Smooth muscle cell (in vitro differentiated cells): ENCODE results near the gene RAB3C. TPM values are rescaled to one million over a fixed set of nuclear protein-coding genes. Genes with fewer than 3 reads are reported as not detected.

Experiments used
- DNase-seq: peaks from one replicate; lab custom pipeline; 2025; ENCODE audit not compliant: unreplicated experiment; lab: John Stamatoyannopoulos, UW
- H2AFZ ChIP-seq: fragments of 200-600 bp; sonication (generic); 2 replicates; pipeline ENCODE4 v1.6.0; 2016; ENCODE audit warnings: antibody characterized with exemption, low read depth, mild to moderate bottlenecking
- H3F3A ChIP-seq: fragments of 200-600 bp; sonication (generic); 2 replicates; pipeline ENCODE4 v1.6.0; 2017; ENCODE audit warnings: antibody characterized with exemption, low read depth
- H3K27ac ChIP-seq: fragments of 200-600 bp; sonication (generic); 2 replicates; pipeline ENCODE4 v1.5.1; 2016; ENCODE audit warnings: low read depth, mild to moderate bottlenecking
- H3K27me3 ChIP-seq: fragments of 200-600 bp; sonication (generic); 2 replicates; pipeline ENCODE4 v1.6.1; 2016; ENCODE audit warnings: low read depth, mild to moderate bottlenecking
- H3K36me3 ChIP-seq: fragments of 200-600 bp; sonication (generic); 2 replicates; pipeline ENCODE4 v1.5.1; 2016; ENCODE audit warnings: low read depth
- H3K4me1 ChIP-seq: fragments of 200-600 bp; sonication (generic); 2 replicates; pipeline ENCODE4 v1.5.1; 2016; ENCODE audit warnings: low read depth
- H3K4me2 ChIP-seq: fragments of 200-600 bp; sonication (generic); 2 replicates; pipeline ENCODE4 v1.6.0; 2016; ENCODE audit warnings: mild to moderate bottlenecking
- H3K4me3 ChIP-seq: fragments of 200-600 bp; sonication (generic); 2 replicates; pipeline ENCODE4 v1.5.1; 2016; ENCODE audit warnings: mild to moderate bottlenecking
- H3K79me2 ChIP-seq: fragments of 200-600 bp; sonication (generic); 2 replicates; pipeline ENCODE4 v1.6.0; 2016; ENCODE audit warnings: low read depth, mild to moderate bottlenecking
- H3K9ac ChIP-seq: fragments of 200-600 bp; sonication (generic); 2 replicates; pipeline ENCODE4 v1.6.0; 2016; ENCODE audit warnings: low read depth
- H3K9me3 ChIP-seq: fragments of 200-600 bp; sonication (generic); replicated peaks from 2 replicates; pipeline ENCODE4 v1.5.1; 2016; ENCODE audit warnings: low read depth
- H4K20me1 ChIP-seq: fragments of 200-600 bp; sonication (generic); 2 replicates; pipeline ENCODE4 v1.6.0; 2016; ENCODE audit warnings: low read depth
- CTCF ChIP-seq: fragments of 200-600 bp; sonication (generic); IDR thresholded peaks from 2 replicates; pipeline ENCODE4 v1.5.1; 2017; ENCODE audit warnings: borderline replicate concordance, mild to moderate bottlenecking, antibody characterized with exemption; ENCODE audit not compliant: insufficient read depth, poor library complexity, severe bottlenecking
- WGBS: methylation state at CpG from one replicate; pipeline ENCODE4 v1.1.7; 2016; ENCODE audit warnings: low lambda C conversion rate; 5-methylcytosine and 5-hydroxymethylcytosine counted together
- polyA plus RNA-seq: library from polyadenylated mRNA; unstranded; fragments of >200 nt; fragmentation: Nextera tagmentation; extraction: Ambion mirVana; gene quantifications from 2 replicates; pipeline ENCODE4 v1.2.1, GENCODE V29; 2016
- total RNA-seq: library from RNA; depleted of rRNA; stranded (reverse); fragments of >200 nt; gene quantifications from 2 replicates; pipeline ENCODE4 v1.2.3, GENCODE V29; 2014

RAB3C gene
- total and polyA plus RNA-seq, 2 experiments from 2014 or later: 0.10 to 1.1 TPM

GRCh38 chr5:58737671-58738070 is 154.8 kb downstream of the RAB3C start:
- Histone ChIP-seq H4K20me1 (no peaks in the 10 kb centered on the region), H3K27ac (no peak overlapping the region), H2AFZ (no peak overlapping the region), H3K9ac (no peak overlapping the region), H3K4me1 (peaks cover 9% of the 10 kb centered on the region), H3K27me3 (no peaks in the 10 kb centered on the region), H3K4me3 (no peak overlapping the region), H3K36me3 (no peaks in the 10 kb centered on the region), H3K79me2 (no peaks in the 10 kb centered on the region), H3K4me2 (no peak overlapping the region), H3F3A (no peaks in the 10 kb centered on the region), H3K9me3 (no peaks in the 10 kb centered on the region)
- no peak for TF ChIP-seq CTCF
- no peak for DNase-seq

GRCh38 chr5:58738336-58738735 is 155.5 kb downstream of the RAB3C start:
- Histone ChIP-seq H3K9me3 (no peaks in the 10 kb centered on the region), H2AFZ (no peak overlapping the region), H3K9ac (no peak overlapping the region), H4K20me1 (no peaks in the 10 kb centered on the region), H3K27ac (no peak overlapping the region), H3K4me2 (no peak overlapping the region), H3K4me3 (no peak overlapping the region), H3K36me3 (no peaks in the 10 kb centered on the region), H3K4me1 (peaks cover 9% of the 10 kb centered on the region), H3K79me2 (no peaks in the 10 kb centered on the region), H3K27me3 (no peaks in the 10 kb centered on the region), H3F3A (peaks cover under 1% of the 10 kb centered on the region)
- WGBS: 93% methylated on average over 2 of the region's 2 CpGs
- TF ChIP-seq CTCF: no peak
- no peak for DNase-seq

- Histone ChIP-seq H3K27ac (no peak overlapping the region), H3K79me2 (no peaks in the 10 kb centered on the region), H3K9ac (no peak overlapping the region), H3K36me3 (no peaks in the 10 kb centered on the region), H3K4me2 (no peak overlapping the region), H3K27me3 (no peaks in the 10 kb centered on the region), H4K20me1 (no peaks in the 10 kb centered on the region), H3K9me3 (no peaks in the 10 kb centered on the region), H3K4me1 (peaks cover 9% of the 10 kb centered on the region), H3K4me3 (no peak overlapping the region), H3F3A (peaks cover 3% of the 10 kb centered on the region), H2AFZ (no peak overlapping the region)
- TF ChIP-seq CTCF: no peak
- 96% methylated on average over 2 of the region's 2 CpGs for WGBS
- DNase-seq: no peak
Observed at GRCh38 chr5:58739051-58739450, 156.2 kb downstream of the RAB3C start.

- Histone ChIP-seq H3K79me2 (no peaks in the 10 kb centered on the region), H3F3A (peaks cover 3% of the 10 kb centered on the region), H3K27me3 (no peaks in the 10 kb centered on the region), H3K4me3 (no peak overlapping the region), H3K4me2 (no peak overlapping the region), H3K36me3 (no peaks in the 10 kb centered on the region), H2AFZ (no peak overlapping the region), H4K20me1 (no peaks in the 10 kb centered on the region), H3K9ac (no peak overlapping the region), H3K27ac (no peak overlapping the region), H3K4me1 (no peaks in the 10 kb centered on the region), H3K9me3 (no peaks in the 10 kb centered on the region)
- DNase-seq: no peak
- 89% methylated on average over 3 of the region's 3 CpGs for WGBS
- no peak for TF ChIP-seq CTCF
Observed at GRCh38 chr5:58740956-58741355, 158.1 kb downstream of the RAB3C start.
